Measurements from ENCODE around the gene KRT84. TPM values are rescaled to one million over a fixed set of nuclear protein-coding genes. Genes with fewer than 3 reads are reported as not detected.

The KRT84 gene
- total RNA-seq, 4 donors from 2014 or later, result not detected

DNA sequence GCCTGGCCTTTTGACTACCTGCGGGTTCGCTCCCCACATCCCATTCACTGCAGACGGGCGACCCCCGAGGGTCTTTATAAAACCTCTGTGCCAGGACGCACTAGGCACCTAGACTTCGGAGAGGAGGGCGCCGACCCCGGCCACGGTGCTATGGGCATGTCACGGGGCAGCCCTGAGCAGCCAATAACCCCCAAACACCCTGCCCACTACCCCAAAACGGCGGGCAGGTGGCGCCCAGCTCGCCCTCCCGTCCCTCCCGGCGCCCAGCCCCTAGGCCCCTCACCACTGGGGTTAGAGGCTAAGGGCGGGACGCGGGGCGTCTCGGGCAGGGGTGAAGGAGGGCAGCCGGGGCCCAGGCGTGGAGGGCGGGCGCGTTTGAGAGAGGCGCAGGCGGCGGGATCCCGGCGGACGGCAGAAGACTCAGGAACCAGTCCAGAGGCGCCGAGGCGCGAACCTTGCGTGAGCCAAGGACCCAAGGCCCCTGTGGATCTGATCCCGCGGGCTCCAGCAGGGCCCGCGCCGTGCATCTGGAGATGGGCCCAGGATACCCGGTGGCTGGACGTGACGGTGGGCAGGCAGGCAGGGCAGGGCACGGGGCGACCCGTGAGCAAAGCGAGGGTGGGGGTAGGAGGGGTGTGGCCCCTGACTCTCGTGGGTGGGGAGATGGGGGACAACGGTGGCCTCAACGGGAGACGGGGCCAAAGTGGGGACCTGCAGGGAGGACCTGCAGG is 29.3 kb downstream of the KRT84 start:
- no peaks in the 10 kb centered on the region for H3K36me3 ChIP-seq
- H3K27ac ChIP-seq (replicated peaks in 1 of 4), result no peak overlapping the region
- no peak for DNase-seq (ENCODE audit: extremely low spot score)
- no peak overlapping the region for H3K4me3 ChIP-seq
- intact Hi-C loops (cut with DNase I), result no loop called here
- H3K27me3 ChIP-seq, result peaks cover 0 to 26% (median 0%) of the 10 kb centered on the region in 4 donors
- no peaks in the 10 kb centered on the region for H3K9me3 ChIP-seq
- TF ChIP-seq, protein P1, sequence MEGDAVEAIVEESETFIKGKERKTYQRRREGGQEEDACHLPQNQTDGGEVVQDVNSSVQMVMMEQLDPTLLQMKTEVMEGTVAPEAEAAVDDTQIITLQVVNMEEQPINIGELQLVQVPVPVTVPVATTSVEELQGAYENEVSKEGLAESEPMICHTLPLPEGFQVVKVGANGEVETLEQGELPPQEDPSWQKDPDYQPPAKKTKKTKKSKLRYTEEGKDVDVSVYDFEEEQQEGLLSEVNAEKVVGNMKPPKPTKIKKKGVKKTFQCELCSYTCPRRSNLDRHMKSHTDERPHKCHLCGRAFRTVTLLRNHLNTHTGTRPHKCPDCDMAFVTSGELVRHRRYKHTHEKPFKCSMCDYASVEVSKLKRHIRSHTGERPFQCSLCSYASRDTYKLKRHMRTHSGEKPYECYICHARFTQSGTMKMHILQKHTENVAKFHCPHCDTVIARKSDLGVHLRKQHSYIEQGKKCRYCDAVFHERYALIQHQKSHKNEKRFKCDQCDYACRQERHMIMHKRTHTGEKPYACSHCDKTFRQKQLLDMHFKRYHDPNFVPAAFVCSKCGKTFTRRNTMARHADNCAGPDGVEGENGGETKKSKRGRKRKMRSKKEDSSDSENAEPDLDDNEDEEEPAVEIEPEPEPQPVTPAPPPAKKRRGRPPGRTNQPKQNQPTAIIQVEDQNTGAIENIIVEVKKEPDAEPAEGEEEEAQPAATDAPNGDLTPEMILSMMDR (IDR thresholded peaks at IDR 0.05), result no peak
- TF ChIP-seq POLR2AphosphoS5 (IDR thresholded peaks at IDR 0.05), result no peak
- peaks cover 0 to 5% (median 0%) of the 10 kb centered on the region in 4 donors for H3K4me1 ChIP-seq
- 91% methylated on average over 53 of the region's 56 CpGs for WGBS

DNA sequence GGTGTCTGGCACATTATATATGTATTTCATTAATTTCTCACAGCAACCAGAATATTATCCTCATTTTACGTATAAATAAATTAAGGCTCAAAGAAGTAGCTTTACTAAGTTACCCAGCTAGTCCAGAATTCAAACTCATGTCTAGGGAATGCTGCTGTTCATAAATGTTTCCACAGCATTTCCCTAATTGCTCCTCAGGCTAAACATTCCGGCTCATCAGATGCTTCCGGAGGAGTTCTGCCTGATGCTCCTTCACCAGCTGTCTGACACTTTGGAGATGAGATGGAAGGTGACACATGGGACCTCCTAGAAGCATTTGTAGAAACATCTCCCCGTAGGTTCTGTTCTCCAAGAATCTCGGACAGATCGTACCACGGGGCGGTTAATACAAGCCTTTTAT is 30.3 kb downstream of the KRT84 start:
- Histone ChIP-seq H3K27ac (replicated peaks in 1 of 4) (no peak overlapping the region), H3K27me3 (peaks cover 0 to 26% (median 0%) of the 10 kb centered on the region in 4 donors), H3K9me3 (no peaks in the 10 kb centered on the region), H3K36me3 (no peaks in the 10 kb centered on the region), H3K4me3 (no peak overlapping the region), H3K4me1 (peaks cover 0 to 10% (median 0%) of the 10 kb centered on the region in 4 donors)
- TF ChIP-seq POLR2A (IDR thresholded peaks at IDR 0.05; ENCODE audit: low read depth) (no peak), EP300 (IDR thresholded peaks at IDR 0.05) (no peak)
- TF ChIP-seq, protein P1 (IDR thresholded peaks at IDR 0.05), result no peak
- WGBS, result 98% methylated on average over 8 of the region's 8 CpGs
- no peak for DNase-seq (ENCODE audit: extremely low spot score)
- intact Hi-C loops (cut with DNase I), result no loop called here

DNA sequence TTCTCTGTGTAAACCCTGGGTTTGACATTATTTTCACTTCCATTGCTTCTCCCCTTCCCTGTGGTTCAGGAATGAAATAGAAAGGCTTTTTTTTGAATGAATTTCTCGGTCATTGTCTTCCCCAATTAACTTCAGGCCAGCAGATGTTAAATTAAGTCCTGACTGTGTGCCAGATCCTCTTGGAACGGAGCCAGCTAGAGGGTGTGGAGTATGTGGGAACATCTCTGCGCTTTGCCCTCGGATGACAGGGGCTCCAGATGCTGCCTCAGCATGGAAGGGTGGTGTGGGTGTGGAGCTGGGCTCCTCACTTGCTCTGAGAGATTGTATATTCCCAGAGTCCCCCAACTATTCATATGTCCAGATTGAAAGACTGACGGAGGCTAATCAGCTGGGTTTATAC is 31.3 kb downstream of the KRT84 start:
- TF ChIP-seq POLR2AphosphoS5 (IDR thresholded peaks at IDR 0.05) (no peak), EP300 (IDR thresholded peaks at IDR 0.05) (no peak), POLR2A (IDR thresholded peaks at IDR 0.05; ENCODE audit: low read depth) (no peak)
- TF ChIP-seq, protein P1 (IDR thresholded peaks at IDR 0.05), result no peak
- peaks cover 0 to 10% (median 0%) of the 10 kb centered on the region in 4 donors for H3K4me1 ChIP-seq
- no peaks in the 10 kb centered on the region for H3K36me3 ChIP-seq
- H3K27ac ChIP-seq (replicated peaks in 1 of 4), result no peak overlapping the region
- H3K4me3 ChIP-seq, result no peak overlapping the region
- H3K9me3 ChIP-seq, result no peaks in the 10 kb centered on the region
- intact Hi-C loops (cut with DNase I), result no loop called here
- peaks cover 0 to 26% (median 0%) of the 10 kb centered on the region in 4 donors for H3K27me3 ChIP-seq
- no peak for DNase-seq (ENCODE audit: extremely low spot score)
- 35% methylated on average over 5 of the region's 5 CpGs for WGBS

DNA sequence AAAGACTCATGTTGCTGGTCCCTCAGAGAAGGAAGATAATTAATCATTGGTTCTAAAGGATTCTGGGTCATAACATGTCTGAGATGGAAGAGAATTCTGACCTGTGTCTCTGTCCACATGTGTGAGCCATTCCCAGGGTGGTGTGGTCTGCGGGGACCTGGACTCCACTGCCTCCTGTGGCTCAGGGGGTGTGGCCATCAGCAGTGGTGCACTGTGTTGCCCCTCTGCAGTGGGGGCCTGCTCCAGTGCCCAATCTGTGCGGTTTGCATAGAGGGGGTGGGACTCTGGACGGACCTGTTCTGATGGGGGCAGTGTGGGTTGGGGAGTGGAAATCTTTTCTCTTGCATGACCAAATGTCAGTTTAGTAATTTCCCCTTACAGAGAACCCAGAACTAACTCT is 31.7 kb downstream of the KRT84 start:
- no peak for DNase-seq (ENCODE audit: extremely low spot score)
- intact Hi-C loops (cut with DNase I), result no loop called here
- Histone ChIP-seq H3K36me3 (no peaks in the 10 kb centered on the region), H3K27me3 (peaks cover 0 to 24% (median 0%) of the 10 kb centered on the region in 4 donors), H3K27ac (replicated peaks in 1 of 4) (no peak overlapping the region), H3K9me3 (no peaks in the 10 kb centered on the region), H3K4me3 (no peak overlapping the region), H3K4me1 (peaks cover 0 to 10% (median 0%) of the 10 kb centered on the region in 4 donors)
- 70% methylated on average over 2 of the region's 3 CpGs for WGBS
- no peak for TF ChIP-seq EP300 (IDR thresholded peaks at IDR 0.05)
- no peak for TF ChIP-seq POLR2A (IDR thresholded peaks at IDR 0.05; ENCODE audit: low read depth)
- no peak for TF ChIP-seq POLR2AphosphoS5 (IDR thresholded peaks at IDR 0.05)
- TF ChIP-seq, protein P1 (IDR thresholded peaks at IDR 0.05), result no peak

DNA sequence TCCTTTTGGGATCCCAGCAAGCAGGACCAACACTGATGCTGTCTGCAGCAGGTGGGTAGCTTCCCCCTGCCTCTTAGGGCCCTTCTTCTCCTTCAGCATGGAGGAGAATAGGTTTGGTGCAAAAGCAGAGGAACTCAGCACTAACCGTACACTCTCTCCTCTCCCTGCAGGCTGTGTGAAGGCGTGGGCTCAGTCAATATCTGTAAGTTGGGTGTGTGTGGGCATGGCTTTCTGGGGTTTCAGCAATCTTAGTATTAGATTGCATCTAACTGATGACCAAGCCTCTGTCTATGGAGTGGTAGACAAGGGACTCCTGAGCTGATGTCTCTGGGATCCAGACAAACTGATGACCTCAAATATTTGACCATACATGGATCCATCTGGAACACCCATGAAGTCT is 32.5 kb downstream of the KRT84 start:
- 81% methylated on average over 2 of the region's 2 CpGs for WGBS
- no peaks in the 10 kb centered on the region for H3K9me3 ChIP-seq
- no peak overlapping the region for H3K27ac ChIP-seq (replicated peaks in 1 of 4)
- peaks cover 0 to 21% (median 0%) of the 10 kb centered on the region in 4 donors for H3K27me3 ChIP-seq
- no peaks in the 10 kb centered on the region for H3K36me3 ChIP-seq
- peaks cover 0 to 10% (median 0%) of the 10 kb centered on the region in 4 donors for H3K4me1 ChIP-seq
- TF ChIP-seq, protein P1 (IDR thresholded peaks at IDR 0.05), result no peak
- TF ChIP-seq EP300 (IDR thresholded peaks at IDR 0.05) (no peak), POLR2A (IDR thresholded peaks at IDR 0.05; ENCODE audit: low read depth) (no peak), POLR2AphosphoS5 (IDR thresholded peaks at IDR 0.05) (no peak)
- H3K4me3 ChIP-seq, result no peak overlapping the region
- no peak for DNase-seq (ENCODE audit: extremely low spot score)
- intact Hi-C loops (cut with DNase I), result no loop called here
